ENCODE data around the gene P2RY2. TPM values are rescaled to one million over a fixed set of nuclear protein-coding genes. Genes with fewer than 3 reads are reported as not detected.

P2RY2 gene
- polyA plus RNA-seq, 1 donor from 2014 or later: not detected

DNA sequence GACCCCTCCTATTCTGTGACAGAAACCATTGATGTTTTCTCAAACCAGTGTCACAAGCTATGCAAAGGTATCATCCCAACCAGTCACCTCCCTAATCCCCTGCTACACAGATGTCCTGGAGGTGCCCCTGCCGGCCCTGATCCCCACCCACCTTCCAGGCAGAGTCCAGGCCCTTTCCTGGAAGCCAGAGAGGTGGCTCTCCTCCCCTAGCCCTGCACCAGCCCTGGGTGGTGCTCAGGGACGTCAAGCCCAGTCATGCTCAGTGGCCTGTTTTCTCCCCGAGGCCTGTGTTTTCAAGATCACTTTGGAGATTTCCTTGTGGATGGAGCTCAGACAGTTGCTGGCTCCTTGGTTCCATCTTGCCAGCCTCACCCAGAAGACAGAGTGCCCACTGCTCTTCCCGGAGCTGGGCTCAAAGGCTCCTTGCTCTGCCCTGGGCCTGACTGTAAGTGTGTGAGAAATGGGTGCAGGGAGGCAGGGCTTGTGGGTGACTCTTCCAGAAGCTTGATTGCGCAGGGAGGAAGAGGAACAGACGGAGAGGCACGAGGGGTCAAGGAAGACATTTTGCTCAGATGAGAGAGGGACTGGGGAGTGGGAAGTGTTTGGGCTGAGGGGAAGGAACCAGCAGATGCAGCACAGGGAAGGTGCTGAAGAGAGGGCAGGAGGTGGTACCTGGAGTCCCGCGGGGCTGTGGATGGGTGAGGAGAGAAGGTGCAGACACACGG lies 65.4 kb downstream of the P2RY2 start:
- Histone ChIP-seq H3K79me2 (replicated peaks; ENCODE audit: insufficient read depth, low read length) (no peaks in the 10 kb centered on the region), H3K4me2 (ENCODE audit: low read length) (no peak overlapping the region), H4K20me1 (ENCODE audit: insufficient read depth) (no peaks in the 10 kb centered on the region), H3K9me3 (ENCODE audit: low read length) (no peaks in the 10 kb centered on the region), H3F3A (ENCODE audit: insufficient read depth, low read length, poor library complexity, severe bottlenecking) (no peaks in the 10 kb centered on the region), H3K9ac (ENCODE audit: low read length) (no peak overlapping the region), H2AFZ (ENCODE audit: low read depth, low read length) (no peak overlapping the region), H3K27ac (ENCODE audit: low read length) (no peak overlapping the region), H3K9me2 (ENCODE audit: insufficient read depth, low read length) (no peaks in the 10 kb centered on the region), H3K27me3 (ENCODE audit: insufficient read depth, low read depth, low read length) (no peaks in the 10 kb centered on the region), H3K36me3 (ENCODE audit: insufficient read depth, low read length) (no peaks in the 10 kb centered on the region), H3K4me3 (ENCODE audit: low read length) (no peak overlapping the region)
- TF ChIP-seq TAF1 (IDR thresholded peaks at IDR 0.05; ENCODE audit: low read depth) (no peak), EP300 (conservative IDR thresholded peaks at IDR 0.05; ENCODE audit: poor library complexity, severe bottlenecking) (no peak), RAD21 (conservative IDR thresholded peaks at IDR 0.05) (no peak), EZH2 (IDR thresholded peaks at IDR 0.05; ENCODE audit: borderline replicate concordance, insufficient read depth, low read length, poor library complexity, severe bottlenecking) (no peak), MXI1 (conservative IDR thresholded peaks at IDR 0.05; ENCODE audit: poor library complexity, severe bottlenecking) (no peak), CTCF (IDR thresholded peaks at IDR 0.05; ENCODE audit: poor library complexity, severe bottlenecking) (no peak), SMC3 (conservative IDR thresholded peaks at IDR 0.05; ENCODE audit: poor library complexity) (no peak), POLR2AphosphoS5 (IDR thresholded peaks at IDR 0.05) (no peak)
- TF ChIP-seq, protein P1, sequence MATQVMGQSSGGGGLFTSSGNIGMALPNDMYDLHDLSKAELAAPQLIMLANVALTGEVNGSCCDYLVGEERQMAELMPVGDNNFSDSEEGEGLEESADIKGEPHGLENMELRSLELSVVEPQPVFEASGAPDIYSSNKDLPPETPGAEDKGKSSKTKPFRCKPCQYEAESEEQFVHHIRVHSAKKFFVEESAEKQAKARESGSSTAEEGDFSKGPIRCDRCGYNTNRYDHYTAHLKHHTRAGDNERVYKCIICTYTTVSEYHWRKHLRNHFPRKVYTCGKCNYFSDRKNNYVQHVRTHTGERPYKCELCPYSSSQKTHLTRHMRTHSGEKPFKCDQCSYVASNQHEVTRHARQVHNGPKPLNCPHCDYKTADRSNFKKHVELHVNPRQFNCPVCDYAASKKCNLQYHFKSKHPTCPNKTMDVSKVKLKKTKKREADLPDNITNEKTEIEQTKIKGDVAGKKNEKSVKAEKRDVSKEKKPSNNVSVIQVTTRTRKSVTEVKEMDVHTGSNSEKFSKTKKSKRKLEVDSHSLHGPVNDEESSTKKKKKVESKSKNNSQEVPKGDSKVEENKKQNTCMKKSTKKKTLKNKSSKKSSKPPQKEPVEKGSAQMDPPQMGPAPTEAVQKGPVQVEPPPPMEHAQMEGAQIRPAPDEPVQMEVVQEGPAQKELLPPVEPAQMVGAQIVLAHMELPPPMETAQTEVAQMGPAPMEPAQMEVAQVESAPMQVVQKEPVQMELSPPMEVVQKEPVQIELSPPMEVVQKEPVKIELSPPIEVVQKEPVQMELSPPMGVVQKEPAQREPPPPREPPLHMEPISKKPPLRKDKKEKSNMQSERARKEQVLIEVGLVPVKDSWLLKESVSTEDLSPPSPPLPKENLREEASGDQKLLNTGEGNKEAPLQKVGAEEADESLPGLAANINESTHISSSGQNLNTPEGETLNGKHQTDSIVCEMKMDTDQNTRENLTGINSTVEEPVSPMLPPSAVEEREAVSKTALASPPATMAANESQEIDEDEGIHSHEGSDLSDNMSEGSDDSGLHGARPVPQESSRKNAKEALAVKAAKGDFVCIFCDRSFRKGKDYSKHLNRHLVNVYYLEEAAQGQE (IDR thresholded peaks at IDR 0.05; ENCODE audit: borderline replicate concordance): no peak

GRCh38 chr11:73284106-73284505 lies 66.0 kb downstream of the P2RY2 start:
- Histone ChIP-seq H3K4me2 (ENCODE audit: low read length) (no peak overlapping the region), H3K9me3 (ENCODE audit: low read length) (no peaks in the 10 kb centered on the region), H3K9me2 (ENCODE audit: insufficient read depth, low read length) (no peaks in the 10 kb centered on the region), H3F3A (ENCODE audit: insufficient read depth, low read length, poor library complexity, severe bottlenecking) (no peaks in the 10 kb centered on the region), H3K4me3 (ENCODE audit: low read length) (no peak overlapping the region), H3K27ac (ENCODE audit: low read length) (no peak overlapping the region), H3K9ac (ENCODE audit: low read length) (no peak overlapping the region), H3K36me3 (ENCODE audit: insufficient read depth, low read length) (no peaks in the 10 kb centered on the region), H3K27me3 (ENCODE audit: insufficient read depth, low read depth, low read length) (no peaks in the 10 kb centered on the region), H2AFZ (ENCODE audit: low read depth, low read length) (no peak overlapping the region), H3K79me2 (replicated peaks; ENCODE audit: insufficient read depth, low read length) (no peaks in the 10 kb centered on the region), H4K20me1 (ENCODE audit: insufficient read depth) (no peaks in the 10 kb centered on the region)
- no peak for TF ChIP-seq MXI1 (conservative IDR thresholded peaks at IDR 0.05; ENCODE audit: poor library complexity, severe bottlenecking)
- TF ChIP-seq EZH2 (IDR thresholded peaks at IDR 0.05; ENCODE audit: borderline replicate concordance, insufficient read depth, low read length, poor library complexity, severe bottlenecking): no peak
- no peak for TF ChIP-seq POLR2AphosphoS5 (IDR thresholded peaks at IDR 0.05)
- no peak for TF ChIP-seq RAD21 (conservative IDR thresholded peaks at IDR 0.05)
- TF ChIP-seq, protein P1 (IDR thresholded peaks at IDR 0.05; ENCODE audit: borderline replicate concordance): no peak
- TF ChIP-seq SMC3 (conservative IDR thresholded peaks at IDR 0.05; ENCODE audit: poor library complexity): no peak
